RWPE1 (cell line): ENCODE measurements around the gene CCDC92.
A peak's percentile ranks its signal among the peaks of the same experiment; 100 is the strongest.

Experiments
- CTCF ChIA-PET: fragments of 350-600 bp; sonication (Branson Sonifier 250); formaldehyde crosslinking; extraction: SDS; loops from one replicate; lab custom pipeline; 2021; lab: Yijun Ruan, JAX
- POLR2A ChIA-PET: fragments of 400-600 bp; formaldehyde crosslinking; extraction: SDS; loops from one replicate; lab custom pipeline; 2020; ENCODE audit warnings: antibody characterized with exemption; ENCODE audit not compliant: low non-redundant PET; lab: Yijun Ruan, JAX
- DNase-seq: peaks from one replicate; pipeline ENCODE4 v3.0.0; 2012; ENCODE audit warnings: low spot score
- H3K27ac ChIP-seq: fragments of 450-650 bp; 2 replicates; pipeline ENCODE4 v1.5.1; 2017
- CTCF ChIP-seq: fragments of 450-650 bp; conservative IDR thresholded peaks from 2 replicates; pipeline ENCODE4 v1.5.1; 2017; ENCODE audit warnings: low read depth, mild to moderate bottlenecking

CCDC92 gene, protein sequence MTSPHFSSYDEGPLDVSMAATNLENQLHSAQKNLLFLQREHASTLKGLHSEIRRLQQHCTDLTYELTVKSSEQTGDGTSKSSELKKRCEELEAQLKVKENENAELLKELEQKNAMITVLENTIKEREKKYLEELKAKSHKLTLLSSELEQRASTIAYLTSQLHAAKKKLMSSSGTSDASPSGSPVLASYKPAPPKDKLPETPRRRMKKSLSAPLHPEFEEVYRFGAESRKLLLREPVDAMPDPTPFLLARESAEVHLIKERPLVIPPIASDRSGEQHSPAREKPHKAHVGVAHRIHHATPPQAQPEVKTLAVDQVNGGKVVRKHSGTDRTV

GRCh38 chr12:123972457-123973401 lies at the start of gene CCDC92, which contains the start of gene ZNF664:
CCDC92 (minus strand) TSS chr12:123972831; CDS start chr12:123944305, 28,526 bp downstream.
ZNF664 (plus strand) TSS chr12:123973215; CDS start chr12:124012145, 38,930 bp downstream.
- peak within 1 kb of the TSS; percentile 87 for H3K27ac ChIP-seq
- POLR2A ChIA-PET: no interaction called here
- CTCF ChIA-PET: interaction anchor here (0.6 kb wide), 1 partner anchor 23 kb away, joined by 3 read pairs; no protein-coding TSS in a partner anchor
- TF ChIP-seq CTCF: no peak
- peak; percentile 98 for DNase-seq

- CTCF ChIA-PET: no interaction called here
- TF ChIP-seq CTCF: no peak
- POLR2A ChIA-PET: no interaction called here
- H3K27ac ChIP-seq: no peak overlapping the region
- DNase-seq: no peak
Measured at GRCh38 chr12:124022161-124022560, 49.5 kb upstream of the CCDC92 start.

DNA sequence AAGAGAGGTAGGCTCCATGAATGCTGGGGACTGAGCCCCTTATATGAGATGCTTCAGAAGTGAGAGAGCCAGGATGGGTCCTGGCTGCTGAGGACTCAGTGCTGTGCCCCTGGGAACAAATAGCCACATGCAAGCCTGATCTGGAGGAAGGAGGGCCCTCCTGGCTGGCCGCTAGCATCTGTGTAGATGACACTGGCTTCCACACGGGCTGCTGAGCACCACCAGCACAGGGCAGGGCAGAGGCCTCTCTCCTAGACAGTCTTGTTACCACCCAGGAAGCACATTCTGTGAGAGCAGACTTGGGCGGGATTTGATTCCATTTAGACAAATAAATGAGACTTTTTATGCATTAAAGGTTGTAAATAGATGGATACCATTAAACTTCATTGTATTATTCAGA lies 48.4 kb upstream of the CCDC92 start:
- POLR2A ChIA-PET: no interaction called here
- CTCF ChIA-PET: no interaction called here

DNA sequence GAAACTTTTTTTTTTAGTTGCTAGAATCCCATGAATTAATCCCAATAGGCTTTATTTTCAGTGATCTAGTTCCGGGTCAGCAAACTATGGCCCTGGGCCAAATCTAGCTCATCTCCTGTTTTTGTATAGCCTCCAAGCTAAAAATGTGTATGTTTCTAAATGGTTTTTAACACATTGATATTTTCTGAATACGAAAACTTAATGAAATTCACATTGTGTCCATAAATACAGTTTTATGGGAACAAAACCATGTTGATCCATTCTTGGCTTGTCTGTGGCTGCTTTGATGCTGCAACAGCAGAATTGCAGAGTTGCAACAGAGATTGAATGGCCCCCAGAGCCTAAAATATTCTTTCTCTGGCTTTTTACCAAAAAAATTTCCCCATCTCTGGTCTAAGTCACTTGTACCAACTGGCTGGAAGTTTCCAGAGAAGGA lies 47.9 kb upstream of the CCDC92 start:
- ChIA-PET POLR2A (no interaction called here), CTCF (interaction anchor here (0.6 kb wide), 1 partner anchor 211 kb away, joined by 3 read pairs; no protein-coding TSS in a partner anchor)
- DNase-seq: no peak
- TF ChIP-seq CTCF: no peak
- no peak overlapping the region for H3K27ac ChIP-seq

More for the DNA sequence above, 48.4 kb upstream of the CCDC92 start:
- no peak for DNase-seq
- TF ChIP-seq CTCF: no peak
- H3K27ac ChIP-seq: no peak overlapping the region; the same call in 1 of the 2 replicates

- CTCF ChIA-PET: no interaction called here
- H3K27ac ChIP-seq: no peak overlapping the region
- POLR2A ChIA-PET: no interaction called here
- TF ChIP-seq CTCF: no peak
- DNase-seq: no peak
Measured at GRCh38 chr12:124019115-124019514, 46.5 kb upstream of the CCDC92 start.

- ChIA-PET CTCF (no interaction called here), POLR2A (no interaction called here)
- no peak overlapping the region for H3K27ac ChIP-seq
- no peak for DNase-seq
- no peak for TF ChIP-seq CTCF
Measured at GRCh38 chr12:124018539-124018938, 45.9 kb upstream of the CCDC92 start.
